ENCODE measurements around the gene CDH7. TPM values are rescaled to one million over a fixed set of nuclear protein-coding genes. Genes with fewer than 3 reads are reported as not detected.

Gene CDH7
- polyA plus RNA-seq, 2 donors: under 0.01 TPM; not detected in 1

GRCh38 chr18:65934874-65935273 lies 184.1 kb downstream of the CDH7 start:
- Histone ChIP-seq H3K36me3 (ENCODE audit: control insufficient read depth in 2 of 2, insufficient read depth in 2 of 2, low read length in 1 of 2) (no peaks in the 10 kb centered on the region), H3K27ac (ENCODE audit: low read depth in 2 of 2, low read length in 1 of 2) (no peak overlapping the region), H3K4me1 (ENCODE audit: control insufficient read depth in 2 of 2, insufficient read depth in 2 of 2, low read length in 1 of 2) (no peaks in the 10 kb centered on the region), H3K9me3 (ENCODE audit: control insufficient read depth in 2 of 2, insufficient read depth in 1 of 2, low read depth in 1 of 2, low read length in 1 of 2) (peaks cover 0 to 10% of the 10 kb centered on the region in 2 donors), H3K4me3 (ENCODE audit: low read depth in 1 of 2, low read length in 2 of 2) (no peak overlapping the region), H3K27me3 (ENCODE audit: control insufficient read depth in 1 of 2, insufficient read depth in 2 of 2, low read length in 2 of 2) (no peaks in the 10 kb centered on the region)
- WGBS, 2 donors: 34 to 39% methylated on average over 2 of the region's 2 CpGs

- Histone ChIP-seq H3K4me1 (ENCODE audit: control insufficient read depth in 2 of 2, insufficient read depth in 2 of 2, low read length in 1 of 2) (no peaks in the 10 kb centered on the region), H3K27ac (ENCODE audit: low read depth in 2 of 2, low read length in 1 of 2) (no peak overlapping the region), H3K9me3 (ENCODE audit: control insufficient read depth in 2 of 2, insufficient read depth in 1 of 2, low read depth in 1 of 2, low read length in 1 of 2) (peaks cover 0 to 2% of the 10 kb centered on the region in 2 donors), H3K4me3 (ENCODE audit: low read depth in 1 of 2, low read length in 2 of 2) (no peak overlapping the region), H3K36me3 (ENCODE audit: control insufficient read depth in 2 of 2, insufficient read depth in 2 of 2, low read length in 1 of 2) (no peaks in the 10 kb centered on the region), H3K27me3 (ENCODE audit: control insufficient read depth in 1 of 2, insufficient read depth in 2 of 2, low read length in 2 of 2) (no peaks in the 10 kb centered on the region)
- 48 to 66% methylated on average over 1 of the region's 1 CpG for WGBS, 2 donors
Measured at GRCh38 chr18:65936678-65937077, 185.9 kb downstream of the CDH7 start.

GRCh38 chr18:65937180-65937579 lies 186.4 kb downstream of the CDH7 start:
- Histone ChIP-seq H3K4me1 (ENCODE audit: control insufficient read depth in 2 of 2, insufficient read depth in 2 of 2, low read length in 1 of 2) (no peaks in the 10 kb centered on the region), H3K27me3 (ENCODE audit: control insufficient read depth in 1 of 2, insufficient read depth in 2 of 2, low read length in 2 of 2) (no peaks in the 10 kb centered on the region)

GRCh38 chr18:65938592-65939372 lies 188.0 kb downstream of the CDH7 start:
- Histone ChIP-seq H3K9me3 (ENCODE audit: control insufficient read depth in 2 of 2, insufficient read depth in 1 of 2, low read depth in 1 of 2, low read length in 1 of 2) (peaks cover 0 to 2% of the 10 kb centered on the region in 2 donors), H3K36me3 (ENCODE audit: control insufficient read depth in 2 of 2, insufficient read depth in 2 of 2, low read length in 1 of 2) (no peaks in the 10 kb centered on the region), H3K27me3 (ENCODE audit: control insufficient read depth in 1 of 2, insufficient read depth in 2 of 2, low read length in 2 of 2) (no peaks in the 10 kb centered on the region), H3K27ac (ENCODE audit: low read depth in 2 of 2, low read length in 1 of 2) (no peak overlapping the region), H3K4me3 (ENCODE audit: low read depth in 1 of 2, low read length in 2 of 2) (no peak overlapping the region), H3K4me1 (ENCODE audit: control insufficient read depth in 2 of 2, insufficient read depth in 2 of 2, low read length in 1 of 2) (no peaks in the 10 kb centered on the region)
- 81 to 85% methylated on average over 4 of the region's 4 CpGs for WGBS, 2 donors

More at GRCh38 chr18:65937180-65937579, 186.4 kb downstream of the CDH7 start:
- H3K9me3 ChIP-seq (ENCODE audit: control insufficient read depth in 2 of 2, insufficient read depth in 1 of 2, low read depth in 1 of 2, low read length in 1 of 2): peaks cover 0 to 2% of the 10 kb centered on the region in 2 donors
- H3K27ac ChIP-seq (ENCODE audit: low read depth in 2 of 2, low read length in 1 of 2): no peak overlapping the region
- H3K4me3 ChIP-seq (ENCODE audit: low read depth in 1 of 2, low read length in 2 of 2): no peak overlapping the region
- H3K36me3 ChIP-seq (ENCODE audit: control insufficient read depth in 2 of 2, insufficient read depth in 2 of 2, low read length in 1 of 2): no peaks in the 10 kb centered on the region

All from esophagus (tissue), 2 donors.